KOPT-K1 (cell line): Measurements from ENCODE around the gene SIAH3.

Experiments
- H3K27ac ChIP-seq: fragments of 200-600 bp; sonication (generic); 2 replicates; pipeline ENCODE4 v1.5.1; 2016; ENCODE audit warnings: antibody characterized with exemption, mild to moderate bottlenecking, low read depth, low read length; ENCODE audit not compliant: poor library complexity, severe bottlenecking
- H3K36me3 ChIP-seq: fragments of 200-600 bp; sonication (generic); 2 replicates; pipeline ENCODE4 v1.5.1; 2017; ENCODE audit warnings: antibody characterized with exemption, mild to moderate bottlenecking, low read length, moderate library complexity; ENCODE audit not compliant: insufficient read depth
- H3K9me3 ChIP-seq: fragments of 200-600 bp; sonication (generic); 2 replicates; pipeline ENCODE4 v1.5.1; 2017; ENCODE audit warnings: antibody characterized with exemption, low read length, mild to moderate bottlenecking; ENCODE audit not compliant: insufficient read depth, poor library complexity, severe bottlenecking

The SIAH3 gene

GRCh38 chr13:45851171-45851921 lies at the start of gene SIAH3:
SIAH3 (minus strand) TSS chr13:45851753; CDS start chr13:45851629, 124 bp downstream.
- H3K36me3 ChIP-seq: no peaks in the 10 kb centered on the region
- no peak within 1 kb of the TSS for H3K27ac ChIP-seq
- H3K9me3 ChIP-seq: peaks cover 13% of the 10 kb centered on the region

DNA sequence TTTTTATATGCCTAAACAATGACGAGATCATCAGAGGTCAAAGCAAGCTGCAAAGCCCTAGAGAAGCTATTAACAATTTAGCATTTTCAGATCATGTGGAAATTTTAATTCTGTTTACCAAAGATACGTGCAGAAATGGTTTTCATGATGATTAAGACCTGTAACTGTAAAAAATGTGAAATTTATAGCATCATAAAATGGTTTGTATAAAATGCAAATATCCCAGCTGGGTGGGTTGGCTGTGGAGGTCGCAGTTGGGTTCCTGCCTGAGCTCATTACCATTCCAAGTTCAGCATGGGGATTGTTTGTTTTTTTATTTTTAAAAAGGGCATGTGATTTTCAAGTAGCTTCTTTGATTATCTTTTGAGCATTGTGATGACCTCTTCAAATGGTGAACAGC lies 47.9 kb upstream of the SIAH3 start:
- no peak overlapping the region for H3K27ac ChIP-seq
- no peaks in the 10 kb centered on the region for H3K36me3 ChIP-seq
- no peaks in the 10 kb centered on the region for H3K9me3 ChIP-seq

DNA sequence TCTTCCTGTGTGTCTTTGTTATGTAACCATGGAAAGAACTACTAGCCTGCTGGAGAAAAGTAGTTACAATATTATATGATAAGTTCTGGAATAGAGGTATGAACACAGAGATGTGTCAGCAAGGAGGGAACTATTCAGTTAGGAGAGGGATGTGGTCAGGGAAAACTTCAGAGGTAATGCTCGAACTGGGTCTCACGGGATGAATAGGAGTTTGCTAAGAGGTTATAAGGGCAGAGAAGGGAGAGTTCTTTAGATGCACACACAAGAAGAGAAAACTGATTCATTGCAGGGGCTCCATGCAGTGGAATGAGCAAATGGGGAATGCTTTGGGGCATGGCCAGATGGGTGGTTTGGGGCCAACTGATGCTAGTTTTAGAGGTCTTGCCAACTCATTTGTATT lies 46.0 kb upstream of the SIAH3 start:
- Histone ChIP-seq H3K9me3 (no peaks in the 10 kb centered on the region), H3K27ac (no peak overlapping the region), H3K36me3 (no peaks in the 10 kb centered on the region)

DNA sequence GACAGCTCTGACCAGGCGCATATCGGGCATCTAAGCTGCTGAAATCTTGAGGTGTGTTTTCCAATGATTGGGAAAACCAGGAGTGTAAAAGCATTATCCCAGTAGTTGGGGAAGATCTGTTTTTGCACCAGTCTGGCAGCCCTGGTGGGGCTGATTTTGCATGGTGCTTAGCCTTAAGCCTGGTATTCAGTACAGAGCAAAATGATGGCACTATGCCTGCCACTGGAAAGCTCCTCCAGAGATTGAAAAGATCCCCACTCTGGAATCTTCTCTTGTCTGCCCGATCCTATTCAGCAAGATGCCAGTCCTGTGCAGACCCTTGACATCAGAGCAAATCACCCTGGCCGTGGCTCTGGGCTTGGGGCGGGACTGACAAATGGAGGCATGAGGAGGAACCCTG lies 44.7 kb upstream of the SIAH3 start:
- Histone ChIP-seq H3K9me3 (no peaks in the 10 kb centered on the region), H3K27ac (no peak overlapping the region), H3K36me3 (no peaks in the 10 kb centered on the region)

GRCh38 chr13:45895881-45896280 lies 44.3 kb upstream of the SIAH3 start:
- H3K9me3 ChIP-seq: no peaks in the 10 kb centered on the region
- no peaks in the 10 kb centered on the region for H3K36me3 ChIP-seq
- no peak overlapping the region for H3K27ac ChIP-seq

- H3K27ac ChIP-seq: no peak overlapping the region
- H3K9me3 ChIP-seq: no peaks in the 10 kb centered on the region
- no peaks in the 10 kb centered on the region for H3K36me3 ChIP-seq
Observed at GRCh38 chr13:45892513-45892912, 41.0 kb upstream of the SIAH3 start.

- no peaks in the 10 kb centered on the region for H3K36me3 ChIP-seq
- no peaks in the 10 kb centered on the region for H3K9me3 ChIP-seq
- H3K27ac ChIP-seq: no peak overlapping the region
Observed at GRCh38 chr13:45889590-45890243, 38.2 kb upstream of the SIAH3 start.

DNA sequence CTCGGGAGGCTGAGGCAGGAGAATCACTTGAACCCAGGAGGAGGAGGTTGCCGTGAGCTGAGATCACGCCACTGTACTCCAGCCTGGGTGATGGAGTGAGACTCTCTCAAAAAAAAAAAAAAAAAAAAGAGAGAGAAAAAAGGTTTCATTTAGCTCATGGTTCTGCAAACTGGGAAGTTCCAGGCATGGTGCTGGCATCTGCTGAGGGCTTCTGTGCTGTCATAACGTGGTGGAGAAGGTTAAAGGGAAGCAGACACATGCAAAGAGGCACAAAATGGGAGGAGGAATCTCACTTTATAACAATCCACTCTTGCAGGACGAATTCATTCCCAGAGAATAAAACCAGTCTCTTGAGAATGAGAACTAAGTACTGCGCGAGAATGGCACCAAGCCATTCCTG lies 34.9 kb upstream of the SIAH3 start:
- H3K9me3 ChIP-seq: no peaks in the 10 kb centered on the region
- no peaks in the 10 kb centered on the region for H3K36me3 ChIP-seq
- H3K27ac ChIP-seq: no peak overlapping the region

- Histone ChIP-seq H3K36me3 (no peaks in the 10 kb centered on the region), H3K9me3 (no peaks in the 10 kb centered on the region), H3K27ac (no peak overlapping the region)
Observed at GRCh38 chr13:45885194-45885593, 33.6 kb upstream of the SIAH3 start.

DNA sequence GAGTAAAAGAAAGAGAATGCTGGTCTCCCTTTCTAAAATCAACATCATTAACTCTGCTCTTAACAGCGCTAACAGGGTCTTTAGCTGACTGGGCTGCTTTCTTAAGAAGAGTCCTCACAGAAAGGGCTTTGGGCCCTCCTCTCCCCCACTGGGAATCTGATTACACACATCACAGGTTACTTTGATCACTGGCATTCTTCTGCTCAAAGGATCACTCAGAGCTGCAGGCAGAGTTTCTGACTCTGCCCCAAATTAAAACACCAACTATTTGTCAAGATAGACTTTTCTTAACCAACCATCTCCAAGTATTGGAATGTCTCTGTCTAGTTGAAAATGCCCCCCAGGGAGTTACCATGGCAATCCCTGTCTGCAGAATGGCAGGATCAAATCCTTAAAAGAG lies 31.1 kb upstream of the SIAH3 start:
- no peaks in the 10 kb centered on the region for H3K9me3 ChIP-seq
- no peak overlapping the region for H3K27ac ChIP-seq
- no peaks in the 10 kb centered on the region for H3K36me3 ChIP-seq

DNA sequence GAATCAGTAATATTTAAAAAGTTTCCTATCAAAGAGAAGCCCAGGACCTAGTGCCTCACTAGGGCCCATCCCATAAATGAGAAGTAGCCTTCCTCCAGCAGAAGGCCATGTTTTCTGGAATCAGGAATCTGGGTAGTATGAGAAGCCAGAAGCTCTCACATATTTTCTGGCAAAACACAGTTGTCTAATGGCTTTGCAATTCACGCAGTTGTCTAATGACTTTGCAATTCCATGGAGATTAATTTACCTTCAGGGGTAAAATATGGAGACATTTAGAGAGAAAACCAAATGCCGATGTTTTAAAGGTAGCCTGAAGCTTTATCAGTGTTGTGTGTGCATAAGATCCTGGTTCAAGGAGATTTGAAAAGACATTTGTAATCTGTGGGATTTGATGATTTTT lies 29.8 kb upstream of the SIAH3 start:
- Histone ChIP-seq H3K9me3 (no peaks in the 10 kb centered on the region), H3K27ac (no peak overlapping the region), H3K36me3 (no peaks in the 10 kb centered on the region)

DNA sequence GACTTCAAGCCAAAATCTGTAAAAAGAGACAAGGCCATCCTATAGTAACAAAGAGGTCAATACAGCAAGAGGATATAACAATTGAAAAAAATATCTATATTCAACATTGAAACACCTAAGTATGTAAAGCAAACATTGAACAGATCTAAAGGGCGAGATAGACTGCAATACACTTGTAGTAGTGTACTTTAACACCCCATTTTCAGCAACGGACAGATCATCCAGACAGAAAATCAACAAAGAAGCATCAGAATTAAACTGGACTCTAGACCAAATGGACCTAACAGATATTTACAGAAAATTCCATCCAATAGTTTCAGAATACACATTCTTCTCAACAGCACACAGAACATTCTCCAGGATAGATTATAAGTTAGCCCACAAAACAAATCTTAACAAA lies 28.7 kb upstream of the SIAH3 start:
- Histone ChIP-seq H3K9me3 (no peaks in the 10 kb centered on the region), H3K27ac (no peak overlapping the region), H3K36me3 (no peaks in the 10 kb centered on the region)

GRCh38 chr13:45879666-45880065 lies 28.1 kb upstream of the SIAH3 start:
- no peaks in the 10 kb centered on the region for H3K9me3 ChIP-seq
- no peaks in the 10 kb centered on the region for H3K36me3 ChIP-seq
- no peak overlapping the region for H3K27ac ChIP-seq

DNA sequence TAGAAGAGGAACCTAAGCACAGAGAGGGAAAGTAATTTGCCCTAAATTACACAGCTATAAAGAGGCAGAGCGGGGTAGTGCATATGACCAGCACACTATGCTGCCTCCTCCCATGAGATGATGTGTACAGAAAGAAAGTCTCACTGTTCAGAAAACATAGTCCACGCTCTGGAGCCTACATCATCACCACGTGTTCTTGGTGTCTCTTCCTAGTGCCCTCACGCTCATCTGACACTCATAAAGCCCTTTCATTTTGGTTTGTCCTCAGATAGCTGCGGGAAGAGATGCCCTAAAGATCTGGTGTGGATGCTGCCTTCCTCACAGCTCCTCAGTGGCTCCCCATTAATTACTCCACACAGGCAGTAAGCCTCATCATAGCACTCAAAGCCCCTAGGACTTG lies 27.4 kb upstream of the SIAH3 start:
- no peaks in the 10 kb centered on the region for H3K9me3 ChIP-seq
- no peaks in the 10 kb centered on the region for H3K36me3 ChIP-seq
- no peak overlapping the region for H3K27ac ChIP-seq

- Histone ChIP-seq H3K9me3 (no peaks in the 10 kb centered on the region), H3K27ac (no peak overlapping the region)
Observed at GRCh38 chr13:45876781-45877180, 25.2 kb upstream of the SIAH3 start.

DNA sequence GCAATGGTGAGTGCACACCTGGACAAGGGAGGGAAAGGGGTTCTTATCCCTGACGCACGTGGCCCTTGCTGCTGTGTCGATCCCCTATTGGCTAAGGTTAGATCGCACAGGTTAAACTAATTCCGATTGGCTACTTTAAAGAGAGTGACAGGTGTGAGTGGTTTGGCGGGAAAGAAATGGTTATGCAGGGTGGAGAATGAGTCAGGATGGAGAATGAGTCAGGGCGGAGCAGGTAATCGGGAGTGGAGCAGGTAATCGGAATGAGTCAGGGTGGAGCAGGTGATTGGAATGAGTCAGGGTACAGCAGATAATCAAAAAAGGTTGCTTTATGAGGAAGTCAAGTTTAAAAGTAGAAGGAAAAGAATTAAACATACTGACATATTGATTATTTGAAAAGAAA lies 24.4 kb upstream of the SIAH3 start:
- Histone ChIP-seq H3K27ac (no peak overlapping the region), H3K9me3 (no peaks in the 10 kb centered on the region), H3K36me3 (no peaks in the 10 kb centered on the region)

More at GRCh38 chr13:45876781-45877180, 25.2 kb upstream of the SIAH3 start:
- H3K36me3 ChIP-seq: no peaks in the 10 kb centered on the region
